Activated naive CD8-positive, alpha-beta T cell treated with anti-CD3 and anti-CD28 coated beads, Interleukin-2, amount 50 U/mL, for 16 hours (primary cell): ENCODE measurements around the gene BUD13.
"Not testable (repeated sequence)": the region's sequence is repeated elsewhere in the genome, so short reads cannot be mapped to it uniquely, and the experiment has no call there.

Experiments used
- DNase-seq: peaks from one replicate; pipeline ENCODE4 v3.0.0-alpha.2; 2020; ENCODE audit warnings: low read depth, low spot score

Gene BUD13

GRCh38 chr11:116772443-116773202 is at the start of gene BUD13:
Gene BUD13 (minus strand): TSS chr11:116772987. CDS start chr11:116772964, 23 bp downstream.
- peak; percentile 90 for DNase-seq

GRCh38 chr11:116822575-116822974 is 49.8 kb upstream of the BUD13 start:
- no peak for DNase-seq

GRCh38 chr11:116821050-116821918 is 48.5 kb upstream of the BUD13 start:
- DNase-seq: no peak

GRCh38 chr11:116819049-116819448 is 46.3 kb upstream of the BUD13 start:
- no peak for DNase-seq

- DNase-seq: no peak
Measured at GRCh38 chr11:116814502-116814901, 41.7 kb upstream of the BUD13 start.

GRCh38 chr11:116813781-116814471 is 41.1 kb upstream of the BUD13 start:
- no peak for DNase-seq

- no peak for DNase-seq
Measured at GRCh38 chr11:116813170-116813569, 40.4 kb upstream of the BUD13 start.

GRCh38 chr11:116812109-116812508 is 39.3 kb upstream of the BUD13 start:
- no peak for DNase-seq

GRCh38 chr11:116811194-116811593 is 38.4 kb upstream of the BUD13 start:
- DNase-seq: no peak

- DNase-seq: no peak
Measured at GRCh38 chr11:116808262-116809175, 35.7 kb upstream of the BUD13 start.

GRCh38 chr11:116807601-116808261 is 34.9 kb upstream of the BUD13 start:
- no peak for DNase-seq

GRCh38 chr11:116804001-116804400 is 31.2 kb upstream of the BUD13 start:
- no peak for DNase-seq

- DNase-seq: not testable (repeated sequence)
Measured at GRCh38 chr11:116801662-116802061, 28.9 kb upstream of the BUD13 start.

GRCh38 chr11:116800610-116801009 is 27.8 kb upstream of the BUD13 start:
- DNase-seq: no peak

GRCh38 chr11:116798368-116798767 is 25.6 kb upstream of the BUD13 start:
- DNase-seq: no peak

- DNase-seq: no peak
Measured at GRCh38 chr11:116797816-116798215, 25.0 kb upstream of the BUD13 start.

GRCh38 chr11:116796548-116796947 is 23.8 kb upstream of the BUD13 start:
- no peak for DNase-seq

GRCh38 chr11:116794851-116795250 is 22.1 kb upstream of the BUD13 start:
- DNase-seq: no peak

- DNase-seq: no peak
Measured at GRCh38 chr11:116793772-116794097, 20.9 kb upstream of the BUD13 start.

- DNase-seq: no peak
Measured at GRCh38 chr11:116792869-116793771, 20.3 kb upstream of the BUD13 start.
